GM18907 (cell line): ENCODE results near the gene NBAS.

Experiments used
- ATAC-seq: cut with Tn5 transposase; IDR thresholded peaks from one replicate; pipeline ENCODE4 v1.9.1; 2021; ENCODE audit warnings: mild to moderate bottlenecking, moderate library complexity; ENCODE audit not compliant: unreplicated experiment

The NBAS gene

GRCh38 chr2:15181092-15181745 is 379.9 kb downstream of the NBAS start:
- ATAC-seq, result no peak

DNA sequence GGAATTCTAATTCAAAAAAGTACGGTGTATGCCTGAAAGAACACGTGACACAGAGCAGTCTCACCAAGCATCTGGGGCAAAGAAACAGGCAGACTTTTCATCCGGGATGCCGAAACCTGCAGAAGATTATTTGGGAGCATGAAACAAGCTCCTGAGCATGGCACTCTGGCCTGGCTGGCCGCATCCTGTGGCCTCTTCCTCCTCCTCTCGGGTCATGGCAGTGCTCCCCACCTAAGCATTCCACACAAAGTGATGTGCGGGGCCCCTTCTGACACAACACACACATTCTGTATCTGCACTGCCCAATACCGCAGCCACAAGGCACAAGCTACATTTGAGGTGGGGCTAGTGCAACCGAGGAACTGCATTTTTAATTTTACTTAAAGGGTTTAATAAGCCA is 380.8 kb downstream of the NBAS start:
- no peak for ATAC-seq

DNA sequence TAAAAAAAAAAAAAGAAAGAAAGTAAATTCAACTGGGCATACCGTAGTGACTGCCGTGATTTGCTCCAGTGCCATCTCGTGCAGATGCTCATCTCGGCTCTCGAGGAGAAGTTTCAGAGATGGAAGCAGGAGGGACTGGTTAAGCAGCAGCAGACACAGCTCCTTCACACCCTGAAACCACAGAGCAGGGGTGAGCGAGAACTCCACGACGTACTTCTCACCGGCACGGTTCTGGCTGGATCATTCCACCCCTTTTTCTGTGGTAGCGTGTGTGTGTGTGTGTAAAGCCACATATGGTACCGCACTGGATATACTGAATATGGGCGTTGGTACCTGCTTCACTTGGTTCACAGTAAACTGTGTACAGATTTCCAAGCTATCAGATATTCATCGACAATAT is 382.2 kb downstream of the NBAS start:
- no peak for ATAC-seq

GRCh38 chr2:15177103-15177502 is 384.0 kb downstream of the NBAS start:
- ATAC-seq, result peak; percentile 99

DNA sequence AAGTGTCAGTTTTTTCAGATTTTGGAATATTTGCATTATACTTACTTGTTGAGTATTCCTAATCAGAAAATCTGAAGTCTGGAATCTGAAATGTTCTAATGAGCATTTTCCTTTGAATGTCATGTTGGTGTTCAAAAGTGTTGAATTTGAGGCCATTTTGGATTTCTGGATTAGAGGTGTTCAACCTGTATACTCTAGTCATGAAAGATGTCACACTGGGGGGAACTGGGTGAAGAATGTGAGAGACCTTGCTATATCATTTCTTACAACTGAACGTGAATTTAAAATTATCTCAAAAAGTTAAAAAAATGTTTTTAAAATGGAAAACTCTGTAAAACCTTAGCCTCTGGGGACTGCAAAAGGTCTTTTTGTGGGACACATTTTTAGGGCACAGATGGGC is 384.5 kb downstream of the NBAS start:
- ATAC-seq, result no peak

DNA sequence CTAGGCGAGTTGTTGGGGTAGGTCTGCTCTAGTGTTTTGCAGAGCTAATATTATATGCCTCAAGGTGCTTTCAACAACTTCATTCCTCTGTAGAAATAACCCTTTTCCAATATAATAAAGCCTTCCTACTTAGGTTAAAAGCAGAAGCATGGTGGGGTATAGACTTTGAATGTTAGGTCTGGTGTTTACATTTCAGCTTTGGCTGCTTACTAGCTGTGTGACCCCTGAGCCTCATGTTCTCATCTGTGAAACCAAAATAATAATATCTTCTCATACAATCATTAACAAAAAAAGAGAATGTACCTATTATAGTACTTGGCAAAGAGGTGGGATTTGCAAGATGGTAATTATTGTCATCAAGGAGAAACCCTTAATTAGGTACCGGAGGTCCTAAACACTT is 386.6 kb downstream of the NBAS start:
- ATAC-seq, result no peak

GRCh38 chr2:15173501-15173900 is 387.6 kb downstream of the NBAS start:
- no peak for ATAC-seq

DNA sequence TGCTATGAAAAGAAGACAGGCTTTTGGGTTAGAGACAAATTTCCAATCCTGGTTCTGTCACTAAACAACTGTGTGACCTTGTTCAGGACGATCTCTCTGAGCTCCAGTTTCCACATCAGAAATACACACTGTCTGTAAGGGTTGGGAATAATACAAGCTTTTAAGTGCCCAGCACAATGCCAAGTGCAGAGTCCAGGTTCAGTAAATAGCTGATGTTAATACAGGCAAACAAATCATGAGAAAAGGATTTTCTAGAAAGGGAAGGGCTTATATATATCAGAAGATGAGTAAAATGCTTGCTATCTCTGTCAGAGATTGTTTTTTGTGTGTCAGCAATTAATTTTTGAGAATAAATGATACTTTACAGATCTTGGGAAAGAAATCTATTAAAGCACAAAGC is 388.3 kb downstream of the NBAS start:
- no peak for ATAC-seq

GRCh38 chr2:15170070-15170775 is 390.9 kb downstream of the NBAS start:
- ATAC-seq, result no peak

- no peak for ATAC-seq
Measured at GRCh38 chr2:15169326-15170069, 391.6 kb downstream of the NBAS start.

- ATAC-seq, result no peak
Measured at GRCh38 chr2:15168116-15168515, 393.0 kb downstream of the NBAS start.

- no peak for ATAC-seq
Measured at GRCh38 chr2:15166878-15167277, 394.3 kb downstream of the NBAS start.

- ATAC-seq, result no peak
Measured at GRCh38 chr2:15163326-15163725, 397.8 kb downstream of the NBAS start.

GRCh38 chr2:15162620-15163019 is 398.5 kb downstream of the NBAS start:
- ATAC-seq, result no peak

DNA sequence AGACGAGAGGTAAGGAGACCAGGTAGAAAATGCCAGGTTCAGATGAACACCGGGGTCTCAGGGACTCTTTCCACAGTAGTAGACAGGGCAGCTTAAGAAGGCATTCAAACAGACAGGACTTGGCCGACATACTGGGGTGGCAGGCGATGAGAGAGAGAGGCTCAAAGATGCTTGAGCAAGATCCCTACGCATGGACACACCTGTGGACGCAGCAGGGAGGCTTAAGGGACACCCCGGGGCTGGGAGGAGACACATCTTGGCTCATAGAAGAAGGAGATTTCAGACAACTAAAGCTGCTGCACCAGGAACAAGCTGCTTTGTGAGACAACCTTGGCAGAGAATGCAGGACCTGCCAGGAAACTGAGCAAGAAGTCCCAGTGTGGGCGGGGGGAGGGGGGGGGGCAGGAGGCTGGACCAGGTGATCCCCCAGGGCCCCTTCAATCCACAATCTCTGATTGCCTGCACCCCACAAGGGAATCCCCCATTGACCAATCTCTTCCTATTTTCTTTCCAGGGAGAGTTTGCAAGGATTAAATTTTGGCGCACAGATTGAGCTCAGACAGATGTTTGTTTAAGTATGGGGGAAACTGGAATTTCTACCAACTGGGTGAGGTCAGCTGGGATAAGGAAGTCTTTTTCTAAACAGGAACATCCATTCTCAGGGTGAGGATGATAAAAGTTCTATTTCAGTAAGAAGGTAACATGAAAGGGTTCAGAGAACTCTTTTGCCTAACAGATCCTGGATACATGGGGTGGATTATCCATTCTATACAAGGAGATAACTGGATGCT is 400.7 kb downstream of the NBAS start:
- no peak for ATAC-seq

GRCh38 chr2:15159751-15160177 is 401.4 kb downstream of the NBAS start:
- no peak for ATAC-seq

GRCh38 chr2:15159206-15159605 is 401.9 kb downstream of the NBAS start:
- ATAC-seq, result no peak

- ATAC-seq, result no peak
Measured at GRCh38 chr2:15158532-15158931, 402.6 kb downstream of the NBAS start.

DNA sequence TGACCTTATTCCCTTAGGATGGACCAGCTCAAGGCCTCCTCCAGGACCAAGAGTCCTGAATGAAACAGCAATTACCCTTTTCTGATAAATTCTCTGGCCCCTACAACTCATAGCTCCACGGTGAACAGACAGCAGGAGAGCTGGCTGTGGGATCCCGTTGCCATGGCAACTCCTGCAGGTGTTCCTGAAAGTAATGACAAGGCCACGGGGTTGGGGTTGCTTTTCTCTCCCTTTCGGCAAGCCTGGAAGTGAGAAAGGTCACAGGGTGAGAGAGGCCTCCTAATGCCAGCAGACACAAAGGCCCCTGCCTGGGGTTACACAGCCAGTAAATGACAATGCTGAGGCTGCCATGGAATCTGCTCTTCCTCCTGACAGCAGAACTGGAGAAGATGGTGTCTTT is 403.0 kb downstream of the NBAS start:
- no peak for ATAC-seq

GRCh38 chr2:15155959-15156574 is 405.1 kb downstream of the NBAS start:
- no peak for ATAC-seq

DNA sequence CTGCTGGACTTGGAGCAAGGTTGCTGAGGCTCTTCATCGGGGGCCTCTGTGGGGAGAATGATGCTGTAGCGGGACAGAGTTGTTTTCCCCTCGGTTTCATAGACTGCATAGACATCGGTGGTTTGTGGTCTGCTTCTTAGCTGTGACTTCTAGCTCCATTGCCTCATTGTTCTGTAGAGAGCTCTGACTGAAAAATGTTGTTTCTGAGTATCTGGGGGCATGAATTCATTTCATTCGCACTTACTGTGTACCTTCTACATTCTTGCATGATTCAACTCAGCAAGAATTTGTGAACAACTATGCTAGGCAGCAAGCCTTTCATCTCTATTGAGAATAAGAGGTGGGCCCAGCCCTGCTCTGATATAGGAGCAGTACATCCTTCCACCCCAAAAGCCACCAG is 406.8 kb downstream of the NBAS start:
- no peak for ATAC-seq
